Transverse colon (tissue), 4 donors: ENCODE results near the gene SERPINB5. TPM values are rescaled to one million over a fixed set of nuclear protein-coding genes. Genes with fewer than 3 reads are reported as not detected.

ENCODE experiments used
- DNase-seq: peaks from one replicate; pipeline ENCODE4 v3.0.0-alpha.2; 2019
- H3K27ac ChIP-seq, 4 donors: fragments of 200-600 bp; sonication (generic); 2 replicates each; pipeline ENCODE4 v1.5.1; 2016 to 2018; ENCODE audit warnings: inconsistent platforms in 4 of 4
- H3K27me3 ChIP-seq: fragments of 200-600 bp; sonication (generic); 2 replicates; pipeline ENCODE4 v1.5.1; 2017; ENCODE audit warnings: inconsistent platforms
- H3K36me3 ChIP-seq, 4 donors: fragments of 200-600 bp; sonication (generic); 2 replicates each; pipeline ENCODE4 v1.5.1; 2017 to 2019; ENCODE audit warnings: inconsistent platforms in 4 of 4
- H3K4me1 ChIP-seq, 4 donors: fragments of 200-600 bp; sonication (generic); 2 replicates each; pipeline ENCODE4 v1.5.1; 2017 to 2020; ENCODE audit warnings: inconsistent platforms in 4 of 4
- H3K4me3 ChIP-seq, 4 donors: fragments of 200-600 bp; sonication (generic); 1 replicate in 1 of 4; 2 replicates in 3 of 4; pipeline versions ENCODE4 v1.5.1 to v1.6.1; 2017 to 2019; ENCODE audit warnings: inconsistent platforms in 4 of 4
- H3K9me3 ChIP-seq, 2 donors: fragments of 200-600 bp; sonication (generic); 2 replicates each; pipeline ENCODE4 v1.5.1; 2017 to 2019; ENCODE audit warnings: inconsistent platforms in 2 of 2
- CTCF ChIP-seq, 5 experiments: fragments of 200-600 bp in 3 of 5; fragments of 450-650 bp in 2 of 5; sonication (generic) in 3 of 5; IDR thresholded peaks; 1 replicate in 2 of 5; 2 replicates in 3 of 5; pipeline ENCODE4 v1.5.1; 2016 to 2017; ENCODE audit warnings: antibody characterized with exemption in 5 of 5, inconsistent platforms in 3 of 5, mild to moderate bottlenecking in 2 of 5, moderate library complexity in 1 of 5
- EP300 ChIP-seq: sonication (generic); formaldehyde crosslinking; IDR thresholded peaks from one replicate; pipeline ENCODE4 v1.6.1; 2017; ENCODE audit warnings: antibody characterized with exemption, low read depth
- POLR2A ChIP-seq: fragments of 450-650 bp; IDR thresholded peaks from one replicate; pipeline ENCODE4 v1.6.1; 2016; ENCODE audit warnings: antibody characterized with exemption, mild to moderate bottlenecking, moderate library complexity
- POLR2AphosphoS5 ChIP-seq, 3 donors: sonication (generic); formaldehyde crosslinking; IDR thresholded peaks; one replicate each; pipeline ENCODE4 v1.6.1; 2016; ENCODE audit warnings: antibody characterized with exemption in 3 of 3
- WGBS, 2 donors: methylation state at CpG; one replicate each; pipeline ENCODE4 v1.1.5; 2018; ENCODE audit warnings: low coverage in 1 of 2; 5-methylcytosine and 5-hydroxymethylcytosine counted together
- in situ Hi-C, 4 donors: fragments of 200-750 bp; cut with MboI; loops; one replicate each; pipeline versions ENCODE4 v1.15.0 to v1.15.1; 2017; ENCODE audit warnings: low sequenced_read_pairs in 3 of 4, low pct_ligation_motif_present in 1 of 4, low pct_unique_long_range_greater_than_20kb in 1 of 4
- intact Hi-C: fragments of 100-400 bp; cut with DNase I; formaldehyde crosslinking; loops from one replicate; pipeline ENCODE4 v1.15.1; 2023; ENCODE audit warnings: low total_unique reads
- total RNA-seq, 4 donors: library from RNA; depleted of rRNA; stranded (reverse); fragments of >200 nt; gene quantifications; one replicate each; pipeline ENCODE4 v1.1.0, GENCODE V29; 2016

Gene SERPINB5
- total RNA-seq, 4 donors from 2014 or later: 0.79 to 3.6 (median 1.2) TPM

- Histone ChIP-seq H3K4me3 (no peak overlapping the region), H3K27ac (no peak overlapping the region), H3K4me1 (peaks cover 0 to 4% (median 2%) of the 10 kb centered on the region in 4 donors), H3K36me3 (no peaks in the 10 kb centered on the region), H3K27me3 (no peaks in the 10 kb centered on the region), H3K9me3 (no peaks in the 10 kb centered on the region)
- TF ChIP-seq CTCF (IDR thresholded peaks at IDR 0.05): peak; percentile 73 to 79 (median 77)
- TF ChIP-seq POLR2A: no peak
- TF ChIP-seq EP300: no peak
- TF ChIP-seq POLR2AphosphoS5 (IDR thresholded peaks at IDR 0.05): no peak
- 26 to 27% methylated on average over 13 to 16 of the region's 16 CpGs for WGBS, 2 donors
- DNase-seq: peak; percentile 50
- intact Hi-C loops (loop anchor here (5.0 kb wide), 1 partner anchor 324 kb away; no protein-coding TSS in a partner anchor), in situ Hi-C loops (loop anchor here (25.0 kb wide), 3 partner anchors 319 to 469 kb away; partner anchors contain the start of gene HMSD (in 1 of the 4))
Measured at GRCh38 chr18:63518178-63519012, 41.6 kb downstream of the SERPINB5 start.

GRCh38 chr18:63520053-63520685 lies 43.4 kb downstream of the SERPINB5 start:
- Histone ChIP-seq H3K4me3 (no peak overlapping the region), H3K36me3 (no peaks in the 10 kb centered on the region), H3K4me1 (peaks cover 0 to 4% (median 2%) of the 10 kb centered on the region in 4 donors), H3K27me3 (no peaks in the 10 kb centered on the region), H3K9me3 (no peaks in the 10 kb centered on the region), H3K27ac (no peak overlapping the region)
- intact Hi-C loops (no loop called here), in situ Hi-C loops (loop anchor here (10.0 to 25.0 kb wide), 5 partner anchors 55 to 467 kb away; partner anchors contain the start of gene HMSD (in 1 of the 4))
- no peak for TF ChIP-seq POLR2AphosphoS5 (IDR thresholded peaks at IDR 0.05)
- TF ChIP-seq POLR2A: no peak
- DNase-seq: no peak
- WGBS, 2 donors: 71% methylated on average over 3 of the region's 3 CpGs; no CpG with 5 or more reads in 1 of the 2 donors

- WGBS, 2 donors: 70 to 71% methylated on average over 4 of the region's 4 CpGs
- in situ Hi-C loops: loop anchor here (10.0 to 25.0 kb wide), 5 partner anchors 51 to 464 kb away; partner anchors contain the start of gene HMSD (in 1 of the 4)
- no peaks in the 10 kb centered on the region for H3K9me3 ChIP-seq
- no peaks in the 10 kb centered on the region for H3K27me3 ChIP-seq
- intact Hi-C loops: no loop called here
- no peaks in the 10 kb centered on the region for H3K36me3 ChIP-seq
- no peak overlapping the region for H3K4me3 ChIP-seq
- TF ChIP-seq EP300: no peak
- no peak for TF ChIP-seq POLR2AphosphoS5 (IDR thresholded peaks at IDR 0.05)
- TF ChIP-seq CTCF (IDR thresholded peaks at IDR 0.05): no peak
- no peak overlapping the region for H3K27ac ChIP-seq
- no peak for DNase-seq
- no peaks in the 10 kb centered on the region for H3K4me1 ChIP-seq
Measured at GRCh38 chr18:63523660-63524059, 46.9 kb downstream of the SERPINB5 start.

GRCh38 chr18:63527251-63527650 lies 50.5 kb downstream of the SERPINB5 start:
- H3K27ac ChIP-seq: no peak overlapping the region
- TF ChIP-seq POLR2AphosphoS5 (IDR thresholded peaks at IDR 0.05): no peak
- no peak for TF ChIP-seq POLR2A
- TF ChIP-seq EP300: no peak
- no peak for TF ChIP-seq CTCF (IDR thresholded peaks at IDR 0.05)
- in situ Hi-C loops (loop anchor here in 1 of 4 donors (10.0 kb wide), 2 partner anchors 48 to 318 kb away; no protein-coding TSS in a partner anchor), intact Hi-C loops (no loop called here)
- no peak for DNase-seq
- no peaks in the 10 kb centered on the region for H3K36me3 ChIP-seq
- no peaks in the 10 kb centered on the region for H3K9me3 ChIP-seq
- no peaks in the 10 kb centered on the region for H3K4me1 ChIP-seq
- H3K4me3 ChIP-seq: no peak overlapping the region
- H3K27me3 ChIP-seq: no peaks in the 10 kb centered on the region
